Panc1 (cell line): ENCODE results near the gene TSR3. TPM values are rescaled to one million over a fixed set of nuclear protein-coding genes. Genes with fewer than 3 reads are reported as not detected.

Source experiments
- ATAC-seq: fragments of 200-7000 bp; cut with Tn5 transposase; 2 replicates; pipeline ENCODE4 v1.9.1; 2020; ENCODE audit warnings: mild to moderate bottlenecking, moderate library complexity
- BruUV-seq: library from RNA; stranded (reverse); fragments of 400-500 nt; replicated peaks from 2 replicates; lab custom pipeline; 2021; lab: Mats Ljungman, UMichigan
- CTCF ChIA-PET: fragments of 300-600 bp; sonication (Branson Sonifier 250); formaldehyde crosslinking; loops from one replicate; lab custom pipeline; 2022; ENCODE audit warnings: antibody characterized with exemption; lab: Charles Lee
- POLR2A ChIA-PET: fragments of 300-600 bp; sonication (Branson Sonifier 250); formaldehyde crosslinking; loops from one replicate; lab custom pipeline; 2022; ENCODE audit warnings: antibody characterized with exemption; lab: Charles Lee
- DNase-seq: peaks from one replicate; pipeline ENCODE4 v3.0.0-alpha.2; 2010; ENCODE audit warnings: low read depth, low spot score
- H3K27ac ChIP-seq: 2 replicates; pipeline ENCODE4 v1.5.1; 2011; ENCODE audit warnings: mild to moderate bottlenecking, low read length, inconsistent platforms
- H3K27me3 ChIP-seq: fragments of 200-500 bp; sonication (Bioruptor generic); 2 replicates; pipeline ENCODE4 v1.6.0; 2014; ENCODE audit warnings: low read length, inconsistent platforms; ENCODE audit not compliant: control insufficient read depth, insufficient read depth
- H3K36me3 ChIP-seq: fragments of 200-500 bp; sonication (Bioruptor generic); 2 replicates; pipeline ENCODE4 v1.5.1; 2014; ENCODE audit warnings: inconsistent platforms, mild to moderate bottlenecking, low read length, moderate library complexity; ENCODE audit not compliant: control insufficient read depth, insufficient read depth
- H3K4me1 ChIP-seq: 2 replicates; pipeline ENCODE4 v1.5.1; 2011; ENCODE audit warnings: inconsistent platforms, mild to moderate bottlenecking, low read length, moderate library complexity; ENCODE audit not compliant: control insufficient read depth, insufficient read depth
- H3K4me3 ChIP-seq, 2 experiments: 2 replicates each; pipeline ENCODE4 v1.5.1; 2011 to 2012; ENCODE audit warnings: low read depth in 2 of 2, low read length in 2 of 2, mild to moderate bottlenecking in 2 of 2, inconsistent platforms in 1 of 2, moderate library complexity in 1 of 2
- H3K9me3 ChIP-seq: fragments of 200-500 bp; sonication (Bioruptor generic); 2 replicates; pipeline ENCODE4 v1.5.1; 2014; ENCODE audit warnings: low read depth, mild to moderate bottlenecking, inconsistent platforms, low read length, moderate library complexity; ENCODE audit not compliant: control insufficient read depth, insufficient read depth
- POLR2AphosphoS5 ChIP-seq: IDR thresholded peaks from 2 replicates; pipeline ENCODE4 v1.6.1; 2012; ENCODE audit warnings: mild to moderate bottlenecking, low read depth, low read length, moderate library complexity
- SIN3A ChIP-seq: IDR thresholded peaks from 2 replicates; pipeline ENCODE4 v1.6.1; 2012; ENCODE audit warnings: low read depth, mild to moderate bottlenecking, low read length, moderate library complexity, borderline replicate concordance; ENCODE audit not compliant: insufficient read depth
- TCF7L2 ChIP-seq: IDR thresholded peaks from 2 replicates; pipeline ENCODE4 v1.6.1; 2011; ENCODE audit warnings: mild to moderate bottlenecking, low read depth, low read length, inconsistent platforms
- in situ Hi-C: cut with HindIII; loops from 2 replicates; pipeline ENCODE4 v1.10.0; 2016; ENCODE audit warnings: low sequenced_read_pairs, low pct_unique_long_range_greater_than_20kb
- intact Hi-C: fragments of 100-400 bp; cut with micrococcal nuclease; formaldehyde crosslinking; loops from one replicate; pipeline ENCODE4 v1.10.0; 2022; ENCODE audit not compliant: unreplicated experiment
- total RNA-seq: library from RNA; stranded (reverse); gene quantifications from one replicate; pipeline ENCODE4 v1.2.1, GENCODE V29; 2021; ENCODE audit not compliant: unreplicated experiment
- TF ChIP-seq, protein P1 (sequence below), 2 experiments: IDR thresholded peaks; 2 replicates each; pipeline ENCODE4 v1.6.1; 2011 to 2012; ENCODE audit warnings: low read depth in 2 of 2, control low read depth in 1 of 2, low read length in 1 of 2, mild to moderate bottlenecking in 1 of 2, moderate library complexity in 1 of 2; ENCODE audit not compliant: insufficient read depth in 1 of 2
- TF ChIP-seq, protein P2 (sequence below): fragments of 450-650 bp; IDR thresholded peaks from 2 replicates; pipeline ENCODE4 v1.5.1; 2017; ENCODE audit warnings: mild to moderate bottlenecking

TSR3 gene
- total RNA-seq, 1 experiment from 2014 or later, result 89.7 TPM

DNA sequence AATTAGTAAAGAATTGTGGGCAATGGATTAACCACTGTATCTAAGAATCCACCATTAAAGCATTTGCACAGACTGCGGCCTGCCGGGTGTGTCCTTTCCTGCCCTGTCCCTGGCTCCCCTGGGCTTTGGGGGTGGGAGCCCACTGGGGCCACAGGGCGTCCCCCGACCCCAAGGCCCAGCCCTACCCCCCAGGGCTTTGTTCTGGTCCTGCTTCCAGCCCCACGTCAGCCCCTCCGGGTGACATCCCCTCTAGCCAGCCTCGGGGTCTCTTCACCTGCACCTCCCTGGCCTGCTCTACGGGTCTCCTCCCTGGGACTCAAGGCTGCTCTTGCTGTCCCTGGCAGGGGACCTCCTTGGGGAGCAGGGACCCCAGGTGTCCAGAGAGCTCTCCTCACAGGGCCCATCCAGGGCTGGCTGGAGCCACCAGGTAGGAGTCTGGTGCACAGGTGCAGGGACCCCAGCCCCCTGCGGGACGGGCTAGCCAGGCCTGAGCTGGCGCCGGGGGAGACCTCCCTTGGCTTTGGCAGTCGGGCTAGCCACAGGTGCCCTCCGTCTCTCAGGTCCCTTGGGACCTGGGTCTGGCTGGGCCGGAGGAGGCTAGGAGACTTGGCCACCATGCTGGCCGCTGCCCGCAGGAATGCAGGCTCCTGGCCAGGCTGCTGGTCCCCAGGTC is 24.6 kb downstream of the TSR3 start:
- H3K27ac ChIP-seq, result no peak overlapping the region
- H3K27me3 ChIP-seq, result no peaks in the 10 kb centered on the region
- H3K36me3 ChIP-seq, result no peaks in the 10 kb centered on the region
- POLR2A ChIA-PET, result interaction anchor here (0.6 kb wide), 1 partner anchor 386 kb away, joined by 7 read pairs; no protein-coding TSS in a partner anchor
- ATAC-seq (no peak), DNase-seq (no peak)
- H3K9me3 ChIP-seq, result no peaks in the 10 kb centered on the region
- CTCF ChIA-PET, result no interaction called here
- intact Hi-C loops (no loop called here), in situ Hi-C loops (no loop called here)
- H3K4me3 ChIP-seq, result no peak overlapping the region
- H3K4me1 ChIP-seq, result peaks cover 9% of the 10 kb centered on the region
- TF ChIP-seq POLR2AphosphoS5 (no peak), SIN3A (no peak), TCF7L2 (no peak)
- TF ChIP-seq, protein P1, sequence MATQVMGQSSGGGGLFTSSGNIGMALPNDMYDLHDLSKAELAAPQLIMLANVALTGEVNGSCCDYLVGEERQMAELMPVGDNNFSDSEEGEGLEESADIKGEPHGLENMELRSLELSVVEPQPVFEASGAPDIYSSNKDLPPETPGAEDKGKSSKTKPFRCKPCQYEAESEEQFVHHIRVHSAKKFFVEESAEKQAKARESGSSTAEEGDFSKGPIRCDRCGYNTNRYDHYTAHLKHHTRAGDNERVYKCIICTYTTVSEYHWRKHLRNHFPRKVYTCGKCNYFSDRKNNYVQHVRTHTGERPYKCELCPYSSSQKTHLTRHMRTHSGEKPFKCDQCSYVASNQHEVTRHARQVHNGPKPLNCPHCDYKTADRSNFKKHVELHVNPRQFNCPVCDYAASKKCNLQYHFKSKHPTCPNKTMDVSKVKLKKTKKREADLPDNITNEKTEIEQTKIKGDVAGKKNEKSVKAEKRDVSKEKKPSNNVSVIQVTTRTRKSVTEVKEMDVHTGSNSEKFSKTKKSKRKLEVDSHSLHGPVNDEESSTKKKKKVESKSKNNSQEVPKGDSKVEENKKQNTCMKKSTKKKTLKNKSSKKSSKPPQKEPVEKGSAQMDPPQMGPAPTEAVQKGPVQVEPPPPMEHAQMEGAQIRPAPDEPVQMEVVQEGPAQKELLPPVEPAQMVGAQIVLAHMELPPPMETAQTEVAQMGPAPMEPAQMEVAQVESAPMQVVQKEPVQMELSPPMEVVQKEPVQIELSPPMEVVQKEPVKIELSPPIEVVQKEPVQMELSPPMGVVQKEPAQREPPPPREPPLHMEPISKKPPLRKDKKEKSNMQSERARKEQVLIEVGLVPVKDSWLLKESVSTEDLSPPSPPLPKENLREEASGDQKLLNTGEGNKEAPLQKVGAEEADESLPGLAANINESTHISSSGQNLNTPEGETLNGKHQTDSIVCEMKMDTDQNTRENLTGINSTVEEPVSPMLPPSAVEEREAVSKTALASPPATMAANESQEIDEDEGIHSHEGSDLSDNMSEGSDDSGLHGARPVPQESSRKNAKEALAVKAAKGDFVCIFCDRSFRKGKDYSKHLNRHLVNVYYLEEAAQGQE (IDR thresholded peaks at IDR 0.05; ENCODE audit: insufficient read depth in 1 of 2, low read depth in 2 of 2, low read length in 1 of 2), result no peak
- TF ChIP-seq, protein P2, sequence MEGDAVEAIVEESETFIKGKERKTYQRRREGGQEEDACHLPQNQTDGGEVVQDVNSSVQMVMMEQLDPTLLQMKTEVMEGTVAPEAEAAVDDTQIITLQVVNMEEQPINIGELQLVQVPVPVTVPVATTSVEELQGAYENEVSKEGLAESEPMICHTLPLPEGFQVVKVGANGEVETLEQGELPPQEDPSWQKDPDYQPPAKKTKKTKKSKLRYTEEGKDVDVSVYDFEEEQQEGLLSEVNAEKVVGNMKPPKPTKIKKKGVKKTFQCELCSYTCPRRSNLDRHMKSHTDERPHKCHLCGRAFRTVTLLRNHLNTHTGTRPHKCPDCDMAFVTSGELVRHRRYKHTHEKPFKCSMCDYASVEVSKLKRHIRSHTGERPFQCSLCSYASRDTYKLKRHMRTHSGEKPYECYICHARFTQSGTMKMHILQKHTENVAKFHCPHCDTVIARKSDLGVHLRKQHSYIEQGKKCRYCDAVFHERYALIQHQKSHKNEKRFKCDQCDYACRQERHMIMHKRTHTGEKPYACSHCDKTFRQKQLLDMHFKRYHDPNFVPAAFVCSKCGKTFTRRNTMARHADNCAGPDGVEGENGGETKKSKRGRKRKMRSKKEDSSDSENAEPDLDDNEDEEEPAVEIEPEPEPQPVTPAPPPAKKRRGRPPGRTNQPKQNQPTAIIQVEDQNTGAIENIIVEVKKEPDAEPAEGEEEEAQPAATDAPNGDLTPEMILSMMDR, result no peak
- BruUV-seq, result no TSS peak

DNA sequence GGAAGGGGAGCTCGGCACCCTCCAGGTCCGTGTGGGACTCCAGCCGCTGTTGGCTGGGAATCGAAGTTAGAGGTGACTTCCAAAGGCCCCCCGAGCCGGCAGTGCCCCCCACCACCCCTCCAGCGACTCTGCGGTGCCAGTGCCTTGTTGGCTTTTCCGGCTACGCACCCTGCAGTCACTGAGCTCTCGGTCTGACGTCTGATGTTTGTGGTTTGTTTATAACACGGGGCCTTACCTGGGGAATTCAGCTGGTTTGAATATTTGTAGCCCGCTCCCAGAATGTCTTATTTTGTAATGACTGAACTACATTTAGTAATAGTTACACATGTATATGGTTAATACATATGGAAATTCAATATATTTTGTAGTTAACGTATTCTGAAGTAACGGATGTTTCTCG is 25.3 kb downstream of the TSR3 start:
- in situ Hi-C loops (no loop called here), intact Hi-C loops (no loop called here)
- H3K27me3 ChIP-seq, result no peaks in the 10 kb centered on the region
- ChIA-PET POLR2A (interaction anchor here (0.6 kb wide), 1 partner anchor 387 kb away, joined by 7 read pairs; no protein-coding TSS in a partner anchor), CTCF (no interaction called here)
- H3K36me3 ChIP-seq, result no peaks in the 10 kb centered on the region
- no peak for TF ChIP-seq POLR2AphosphoS5
- no peak for TF ChIP-seq SIN3A
- TF ChIP-seq, protein P1 (IDR thresholded peaks at IDR 0.05; ENCODE audit: insufficient read depth in 1 of 2, low read depth in 2 of 2, low read length in 1 of 2), result no peak
- TF ChIP-seq, protein P2, result no peak
- no peak for TF ChIP-seq TCF7L2
- peaks cover 2% of the 10 kb centered on the region for H3K4me1 ChIP-seq
- H3K9me3 ChIP-seq, result no peaks in the 10 kb centered on the region
- no peak overlapping the region for H3K27ac ChIP-seq
- no TSS peak for BruUV-seq
- ATAC-seq (no peak), DNase-seq (no peak)
- no peak overlapping the region for H3K4me3 ChIP-seq
